ENCODE measurements around the gene BCAT1.

GRCh38 chr12:24919346-24920001, 29.4 kb downstream of the BCAT1 start:
- TF ChIP-seq, protein P1, sequence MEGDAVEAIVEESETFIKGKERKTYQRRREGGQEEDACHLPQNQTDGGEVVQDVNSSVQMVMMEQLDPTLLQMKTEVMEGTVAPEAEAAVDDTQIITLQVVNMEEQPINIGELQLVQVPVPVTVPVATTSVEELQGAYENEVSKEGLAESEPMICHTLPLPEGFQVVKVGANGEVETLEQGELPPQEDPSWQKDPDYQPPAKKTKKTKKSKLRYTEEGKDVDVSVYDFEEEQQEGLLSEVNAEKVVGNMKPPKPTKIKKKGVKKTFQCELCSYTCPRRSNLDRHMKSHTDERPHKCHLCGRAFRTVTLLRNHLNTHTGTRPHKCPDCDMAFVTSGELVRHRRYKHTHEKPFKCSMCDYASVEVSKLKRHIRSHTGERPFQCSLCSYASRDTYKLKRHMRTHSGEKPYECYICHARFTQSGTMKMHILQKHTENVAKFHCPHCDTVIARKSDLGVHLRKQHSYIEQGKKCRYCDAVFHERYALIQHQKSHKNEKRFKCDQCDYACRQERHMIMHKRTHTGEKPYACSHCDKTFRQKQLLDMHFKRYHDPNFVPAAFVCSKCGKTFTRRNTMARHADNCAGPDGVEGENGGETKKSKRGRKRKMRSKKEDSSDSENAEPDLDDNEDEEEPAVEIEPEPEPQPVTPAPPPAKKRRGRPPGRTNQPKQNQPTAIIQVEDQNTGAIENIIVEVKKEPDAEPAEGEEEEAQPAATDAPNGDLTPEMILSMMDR (IDR thresholded peaks at IDR 0.05), result no peak
- no peak for TF ChIP-seq POLR2A (IDR thresholded peaks at IDR 0.05)
- TF ChIP-seq EP300 (IDR thresholded peaks at IDR 0.05), result no peak
- TF ChIP-seq POLR2AphosphoS5 (IDR thresholded peaks at IDR 0.05), result no peak
